IPS-15b (cell line): ENCODE measurements around the gene VPS39.

Experiments
- H3K27me3 ChIP-seq: one replicate; pipeline ENCODE4 v1.6.1; 2013; ENCODE audit warnings: low read length; ENCODE audit not compliant: control insufficient read depth, insufficient read depth
- H3K36me3 ChIP-seq: one replicate; pipeline ENCODE4 v1.6.1; 2013; ENCODE audit warnings: low read length; ENCODE audit not compliant: control insufficient read depth, insufficient read depth
- H3K4me1 ChIP-seq: one replicate; pipeline ENCODE4 v1.6.1; 2013; ENCODE audit warnings: mild to moderate bottlenecking, low read length; ENCODE audit not compliant: control insufficient read depth, insufficient read depth
- H3K4me3 ChIP-seq: one replicate; pipeline ENCODE4 v1.5.1; 2013; ENCODE audit warnings: low read depth, low read length
- H3K9ac ChIP-seq: one replicate; pipeline ENCODE4 v1.6.1; 2013; ENCODE audit warnings: low read depth, mild to moderate bottlenecking, low read length
- H3K9me3 ChIP-seq: one replicate; pipeline ENCODE4 v1.6.1; 2013; ENCODE audit warnings: mild to moderate bottlenecking, low read length; ENCODE audit not compliant: control insufficient read depth, insufficient read depth

VPS39 gene

GRCh38 chr15:42156243-42156922 is 51.7 kb downstream of the VPS39 start, which contains the start of gene PLA2G4F:
TSS of gene PLA2G4F (minus strand) at chr15:42156636. CDS start at chr15:42156549, 87 bp downstream.
- Histone ChIP-seq H3K4me3 (no peak within 1 kb of the TSS), H3K36me3 (peaks cover 21% of the 10 kb centered on the region), H3K27me3 (no peaks in the 10 kb centered on the region), H3K9ac (no peak within 1 kb of the TSS), H3K9me3 (no peaks in the 10 kb centered on the region), H3K4me1 (no peaks in the 10 kb centered on the region)

GRCh38 chr15:42155546-42156242 is 52.4 kb downstream of the VPS39 start:
- Histone ChIP-seq H3K4me3 (no peak overlapping the region), H3K4me1 (no peaks in the 10 kb centered on the region), H3K9ac (no peak overlapping the region), H3K36me3 (peaks cover 18% of the 10 kb centered on the region), H3K9me3 (no peaks in the 10 kb centered on the region), H3K27me3 (no peaks in the 10 kb centered on the region)

- H3K9me3 ChIP-seq: no peaks in the 10 kb centered on the region
- no peaks in the 10 kb centered on the region for H3K4me1 ChIP-seq
- H3K36me3 ChIP-seq: peaks cover 10% of the 10 kb centered on the region
- H3K4me3 ChIP-seq: no peak overlapping the region
- no peak overlapping the region for H3K9ac ChIP-seq
- no peaks in the 10 kb centered on the region for H3K27me3 ChIP-seq
Observed at GRCh38 chr15:42154956-42155355, 53.1 kb downstream of the VPS39 start.

GRCh38 chr15:42154212-42154941 is 53.7 kb downstream of the VPS39 start:
- no peaks in the 10 kb centered on the region for H3K9me3 ChIP-seq
- H3K4me3 ChIP-seq: no peak overlapping the region
- no peaks in the 10 kb centered on the region for H3K4me1 ChIP-seq
- H3K36me3 ChIP-seq: peaks cover 6% of the 10 kb centered on the region
- no peaks in the 10 kb centered on the region for H3K27me3 ChIP-seq
- no peak overlapping the region for H3K9ac ChIP-seq

- Histone ChIP-seq H3K27me3 (no peaks in the 10 kb centered on the region), H3K4me1 (no peaks in the 10 kb centered on the region), H3K36me3 (peaks cover under 1% of the 10 kb centered on the region), H3K9ac (no peak overlapping the region), H3K9me3 (no peaks in the 10 kb centered on the region), H3K4me3 (no peak overlapping the region)
Observed at GRCh38 chr15:42153874-42154211, 54.3 kb downstream of the VPS39 start.

- no peaks in the 10 kb centered on the region for H3K36me3 ChIP-seq
- H3K27me3 ChIP-seq: no peaks in the 10 kb centered on the region
- H3K4me1 ChIP-seq: no peaks in the 10 kb centered on the region
- no peak overlapping the region for H3K4me3 ChIP-seq
- no peaks in the 10 kb centered on the region for H3K9me3 ChIP-seq
- H3K9ac ChIP-seq: no peak overlapping the region
Observed at GRCh38 chr15:42152921-42153698, 55.0 kb downstream of the VPS39 start.

- no peaks in the 10 kb centered on the region for H3K4me1 ChIP-seq
- no peaks in the 10 kb centered on the region for H3K9me3 ChIP-seq
- no peaks in the 10 kb centered on the region for H3K27me3 ChIP-seq
- H3K9ac ChIP-seq: no peak overlapping the region
- no peaks in the 10 kb centered on the region for H3K36me3 ChIP-seq
- H3K4me3 ChIP-seq: no peak overlapping the region
Observed at GRCh38 chr15:42152196-42152920, 55.7 kb downstream of the VPS39 start.

- no peaks in the 10 kb centered on the region for H3K27me3 ChIP-seq
- H3K4me3 ChIP-seq: no peak overlapping the region
- no peaks in the 10 kb centered on the region for H3K36me3 ChIP-seq
- H3K4me1 ChIP-seq: no peaks in the 10 kb centered on the region
- H3K9ac ChIP-seq: no peak overlapping the region
- no peaks in the 10 kb centered on the region for H3K9me3 ChIP-seq
Observed at GRCh38 chr15:42151736-42152135, 56.4 kb downstream of the VPS39 start.

- Histone ChIP-seq H3K9me3 (no peaks in the 10 kb centered on the region), H3K4me3 (no peak overlapping the region), H3K27me3 (no peaks in the 10 kb centered on the region), H3K9ac (no peak overlapping the region), H3K36me3 (no peaks in the 10 kb centered on the region), H3K4me1 (no peaks in the 10 kb centered on the region)
Observed at GRCh38 chr15:42151141-42151561, 57.0 kb downstream of the VPS39 start.

GRCh38 chr15:42150219-42150970 is 57.7 kb downstream of the VPS39 start:
- Histone ChIP-seq H3K9me3 (no peaks in the 10 kb centered on the region), H3K4me1 (no peaks in the 10 kb centered on the region), H3K36me3 (no peaks in the 10 kb centered on the region), H3K27me3 (no peaks in the 10 kb centered on the region), H3K9ac (no peak overlapping the region), H3K4me3 (no peak overlapping the region)
